Tongue (tissue), 2 donors: ENCODE data around the gene ABI3BP. TPM values are rescaled to one million over a fixed set of nuclear protein-coding genes. Genes with fewer than 3 reads are reported as not detected.

Experiments used
- DNase-seq: peaks from one replicate; pipeline ENCODE4 v3.0.0-alpha.2; 2015
- total RNA-seq: library from RNA; depleted of rRNA; stranded (reverse); fragments of >200 nt; gene quantifications from one replicate; pipeline ENCODE4 v1.2.3, GENCODE V29; 2014

Gene ABI3BP
- total RNA-seq, 1 donor from 2014 or later: 88.9 TPM

GRCh38 chr3:100984308-100984707 is 8.9 kb downstream of the ABI3BP start:
- DNase-seq: no peak

DNA sequence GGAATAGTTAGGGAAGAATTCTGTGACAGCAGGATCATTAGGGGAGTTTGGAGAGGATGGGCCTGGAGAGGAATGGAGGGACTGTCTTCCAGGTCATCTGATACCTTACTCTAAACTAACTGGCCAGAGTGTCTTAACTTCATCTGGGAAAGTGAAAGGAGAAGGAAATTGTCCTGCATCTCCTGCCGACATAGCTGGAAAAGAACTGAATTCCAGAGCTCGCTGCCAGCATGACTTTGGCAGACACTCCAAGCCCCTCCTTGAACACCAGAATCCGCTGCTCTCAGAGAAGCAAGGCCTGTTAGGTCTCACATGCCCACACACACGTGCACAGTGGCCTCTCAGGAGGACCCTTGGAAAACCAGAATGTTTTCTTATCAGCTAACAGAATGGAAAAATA is 10.5 kb downstream of the ABI3BP start:
- peak; percentile 86 for DNase-seq

DNA sequence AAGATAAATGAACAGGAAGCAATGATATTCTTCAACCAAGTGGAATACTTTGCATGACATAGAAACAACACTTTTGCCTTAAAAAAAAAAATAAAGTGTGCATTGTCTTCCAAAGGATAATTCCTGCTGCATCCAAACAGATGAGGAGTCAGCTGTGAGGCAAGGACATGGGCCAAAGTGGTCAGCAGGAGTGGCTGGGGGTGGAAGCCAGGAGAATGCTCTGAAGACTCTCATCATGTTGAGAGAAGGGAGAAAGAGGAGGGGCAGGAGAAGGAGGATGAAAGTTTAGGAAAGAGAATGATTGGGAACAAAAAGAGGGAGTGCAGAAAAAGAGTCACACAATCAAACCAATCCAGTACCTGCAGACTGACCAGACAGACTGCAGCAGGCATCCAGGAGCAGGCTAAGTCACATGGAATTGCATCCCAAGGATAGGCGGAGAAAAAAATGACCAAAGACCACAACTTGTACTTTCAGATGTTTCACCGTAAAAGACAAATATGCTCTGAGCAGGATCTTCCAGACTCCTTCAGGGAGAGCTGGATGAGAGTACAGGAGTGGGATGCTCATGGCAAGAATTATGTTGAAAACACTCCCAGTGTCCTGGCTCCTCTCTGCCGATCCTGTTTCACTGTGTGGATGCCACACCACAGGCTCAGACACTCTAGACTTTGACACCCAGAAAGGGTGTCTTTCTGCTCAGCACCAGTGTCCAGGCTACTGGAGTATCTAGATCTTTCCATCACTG is 11.9 kb downstream of the ABI3BP start:
- peak; percentile 48 for DNase-seq

DNA sequence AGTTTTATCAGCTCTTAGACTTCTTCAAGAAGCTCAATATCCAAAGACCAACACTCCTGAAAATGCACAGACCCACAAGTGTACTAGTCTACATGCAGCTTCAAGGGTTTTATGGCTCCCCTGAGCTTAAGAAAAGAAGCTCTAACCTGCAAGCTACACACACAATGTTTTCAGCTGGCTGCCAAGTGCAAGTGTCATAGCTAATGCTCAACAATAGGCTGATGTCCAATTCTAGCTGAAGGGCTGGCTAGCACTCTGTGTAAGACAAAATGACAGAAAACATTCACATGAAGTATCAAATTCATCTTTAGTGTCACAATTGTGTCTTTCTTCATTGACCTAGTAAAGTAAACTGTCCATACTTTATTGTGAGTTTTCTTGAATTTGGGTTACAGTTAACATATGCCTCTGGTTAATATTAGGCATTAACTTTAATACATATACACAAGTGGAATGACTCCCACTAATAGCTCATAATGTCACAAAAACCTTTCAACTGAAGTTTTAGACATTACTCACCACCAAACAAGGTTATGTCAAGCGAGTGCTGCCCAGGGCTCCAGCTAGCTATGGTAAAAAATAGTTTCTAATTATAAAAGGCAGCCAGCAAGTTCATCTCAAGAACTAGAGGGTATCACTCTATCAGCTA is 15.1 kb downstream of the ABI3BP start:
- peak; percentile 66 for DNase-seq

GRCh38 chr3:100976611-100977010 is 16.6 kb downstream of the ABI3BP start:
- no peak for DNase-seq

DNA sequence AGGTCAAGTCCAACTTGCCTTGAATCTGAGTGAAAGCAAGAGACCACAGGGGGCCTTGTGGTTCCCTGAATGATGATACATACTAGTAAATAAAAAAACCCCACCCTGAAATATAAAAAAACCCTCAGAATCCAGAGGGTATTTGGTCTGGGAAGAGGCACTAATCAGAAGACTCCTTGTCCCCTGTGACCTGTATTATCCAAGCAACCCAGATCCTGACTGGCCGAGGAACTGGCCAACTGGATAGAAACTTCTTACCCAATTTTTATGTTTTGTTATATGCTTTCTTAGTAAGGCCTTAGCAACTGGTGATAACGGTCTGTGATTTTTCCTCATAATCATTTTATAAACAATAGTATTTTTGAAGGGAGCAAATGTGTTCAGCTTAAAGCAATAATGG is 17.5 kb downstream of the ABI3BP start:
- no peak for DNase-seq

- DNase-seq: no peak
These were observed 19.6 kb downstream of the ABI3BP start for GRCh38 chr3:100973594-100973993.

GRCh38 chr3:100972867-100973266 is 20.4 kb downstream of the ABI3BP start:
- DNase-seq: no peak

DNA sequence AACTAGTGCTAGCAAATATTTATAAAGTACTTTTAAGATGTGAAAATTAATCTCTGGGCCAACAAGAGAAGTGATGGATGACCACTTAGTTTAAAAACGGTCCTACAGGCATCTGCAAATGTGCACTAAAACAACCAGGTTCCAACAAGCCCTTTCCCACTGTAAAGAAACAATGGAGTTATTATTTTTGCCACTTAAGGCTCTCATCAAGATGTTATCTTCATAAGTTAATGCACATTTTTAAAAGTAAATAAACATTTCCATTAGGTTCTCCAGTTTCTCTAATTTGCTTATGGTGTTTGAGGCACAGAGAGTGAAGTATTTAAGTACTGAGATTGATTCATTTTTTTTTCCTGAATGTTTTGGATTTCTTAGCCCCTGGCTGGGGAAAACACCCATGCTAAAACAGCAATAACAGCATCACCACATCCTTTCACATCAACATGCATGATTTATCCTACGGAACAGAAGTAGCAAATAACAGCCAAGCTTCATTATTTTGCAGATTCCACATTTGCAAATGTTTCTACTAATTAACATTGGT is 20.8 kb downstream of the ABI3BP start:
- no peak for DNase-seq

- no peak for DNase-seq
These were observed 21.4 kb downstream of the ABI3BP start for GRCh38 chr3:100971798-100972197.

DNA sequence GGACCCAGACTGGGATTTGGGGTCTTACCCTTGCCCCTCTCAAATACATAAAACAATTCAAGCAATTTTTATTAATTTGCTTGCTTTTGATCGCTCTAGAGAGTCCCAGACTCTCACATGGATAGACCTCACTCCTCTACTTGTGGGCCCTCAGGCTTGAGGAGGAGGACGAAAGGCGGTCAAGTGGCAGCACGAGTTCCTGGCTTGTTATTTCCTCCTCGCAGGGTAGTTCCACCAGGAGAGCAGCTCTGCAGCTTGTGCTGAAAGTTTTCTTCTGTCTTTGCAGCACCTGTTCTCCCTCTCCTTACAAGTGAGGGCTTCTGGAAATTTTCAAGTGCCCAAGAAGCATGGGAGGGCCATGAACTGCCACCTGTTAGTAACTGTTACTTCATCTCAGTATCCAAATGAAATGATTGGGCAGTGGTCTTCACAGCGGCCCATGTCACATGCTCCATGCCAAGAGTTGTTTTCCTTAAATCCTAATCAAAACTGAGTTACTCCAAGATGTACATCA is 22.7 kb downstream of the ABI3BP start:
- peak; percentile 74 for DNase-seq

GRCh38 chr3:100968932-100969906 is 24.0 kb downstream of the ABI3BP start:
- peak; percentile 62 for DNase-seq

GRCh38 chr3:100966807-100967206 is 26.4 kb downstream of the ABI3BP start:
- DNase-seq: no peak

DNA sequence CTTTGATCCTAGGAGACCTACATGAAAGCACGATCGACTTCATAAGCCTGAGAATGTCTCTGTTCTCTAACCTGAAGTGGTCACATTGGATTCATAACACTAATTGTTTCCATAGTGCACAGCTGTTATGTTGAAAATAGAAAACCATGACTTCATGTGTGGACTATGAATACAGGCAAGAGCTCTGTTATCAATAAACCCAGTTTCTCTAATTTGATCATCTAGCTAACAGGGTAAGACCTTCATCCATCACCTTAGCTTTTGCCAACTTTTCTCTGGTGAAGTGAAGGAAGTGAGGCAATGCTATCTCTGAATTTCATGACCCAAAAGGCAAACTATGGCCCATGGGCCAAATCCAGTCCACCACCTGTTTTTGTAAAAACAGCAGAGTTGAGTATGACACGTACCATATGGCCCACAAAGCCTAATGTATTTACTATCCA is 27.2 kb downstream of the ABI3BP start:
- DNase-seq: peak; percentile 84

DNA sequence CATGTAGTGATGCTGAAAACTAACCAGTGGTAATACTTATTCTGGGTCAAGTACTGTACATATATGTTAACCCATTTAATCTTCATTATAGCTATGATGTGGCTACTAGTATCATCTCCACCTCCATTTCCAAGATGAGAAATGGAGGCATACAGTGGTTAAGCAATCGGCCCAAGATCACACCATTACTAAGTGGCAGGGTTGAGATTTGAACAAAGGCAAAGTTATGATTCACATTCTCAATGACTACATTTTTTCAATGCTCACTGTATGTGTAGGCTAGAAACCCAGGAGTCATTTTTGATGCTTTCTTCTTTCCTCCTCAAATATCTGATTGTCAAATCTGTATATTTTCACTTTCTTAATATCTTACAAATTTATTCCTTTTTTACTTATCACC is 30.2 kb downstream of the ABI3BP start:
- no peak for DNase-seq

DNA sequence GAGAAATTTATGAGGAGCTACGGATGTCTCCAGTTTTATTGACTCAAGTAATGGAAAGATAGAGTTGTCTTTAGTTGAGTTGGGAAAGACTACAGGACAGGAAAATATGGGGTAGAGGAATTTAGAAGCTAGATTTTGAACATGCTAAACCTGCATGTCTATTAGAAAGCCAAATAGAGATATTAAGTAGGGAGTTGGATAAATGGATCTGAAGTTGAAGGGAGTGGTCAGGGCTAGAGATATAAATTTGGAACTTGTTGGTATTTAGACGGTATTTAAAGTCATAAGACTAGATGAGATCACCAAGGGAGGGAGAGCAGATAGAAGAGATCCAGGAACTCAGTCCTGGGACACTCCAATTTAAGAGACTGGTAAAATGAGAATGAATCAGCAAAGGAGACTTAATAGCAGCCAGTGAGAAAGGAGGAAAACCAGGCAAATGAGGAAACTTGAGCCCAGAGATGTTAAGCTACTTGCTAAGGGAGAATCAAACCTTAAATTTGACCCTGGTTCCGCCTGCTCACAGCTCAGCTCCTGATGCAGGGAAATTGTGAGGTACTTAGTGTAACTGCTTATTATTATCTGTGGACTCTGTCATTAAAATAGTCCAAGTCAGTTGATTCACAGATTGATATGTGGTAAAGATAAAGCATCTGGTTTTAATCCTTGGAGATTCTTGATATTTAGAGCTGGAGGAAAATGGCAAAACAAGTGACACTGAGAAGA is 35.8 kb downstream of the ABI3BP start:
- no peak for DNase-seq

GRCh38 chr3:100956276-100956675 is 36.9 kb downstream of the ABI3BP start:
- no peak for DNase-seq

DNA sequence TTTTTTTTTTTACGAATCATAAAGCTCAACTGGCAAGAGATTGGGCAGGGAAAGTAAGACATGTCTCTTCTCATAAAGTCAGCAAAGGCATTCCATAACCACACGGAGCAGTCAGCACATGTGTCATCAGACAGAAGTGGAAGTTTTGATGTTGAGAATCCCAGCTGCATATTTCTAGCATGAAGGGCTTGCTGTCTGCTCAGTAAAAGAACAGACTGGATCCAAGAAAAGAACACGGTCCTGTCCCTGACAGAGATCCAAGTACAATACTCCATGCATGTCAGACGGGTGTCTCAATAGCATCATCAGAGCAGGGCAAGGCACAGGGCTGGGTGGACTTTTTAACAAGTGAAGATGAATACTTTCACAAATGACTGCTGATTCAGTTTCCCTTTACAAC is 38.2 kb downstream of the ABI3BP start:
- DNase-seq: peak; percentile 77

DNA sequence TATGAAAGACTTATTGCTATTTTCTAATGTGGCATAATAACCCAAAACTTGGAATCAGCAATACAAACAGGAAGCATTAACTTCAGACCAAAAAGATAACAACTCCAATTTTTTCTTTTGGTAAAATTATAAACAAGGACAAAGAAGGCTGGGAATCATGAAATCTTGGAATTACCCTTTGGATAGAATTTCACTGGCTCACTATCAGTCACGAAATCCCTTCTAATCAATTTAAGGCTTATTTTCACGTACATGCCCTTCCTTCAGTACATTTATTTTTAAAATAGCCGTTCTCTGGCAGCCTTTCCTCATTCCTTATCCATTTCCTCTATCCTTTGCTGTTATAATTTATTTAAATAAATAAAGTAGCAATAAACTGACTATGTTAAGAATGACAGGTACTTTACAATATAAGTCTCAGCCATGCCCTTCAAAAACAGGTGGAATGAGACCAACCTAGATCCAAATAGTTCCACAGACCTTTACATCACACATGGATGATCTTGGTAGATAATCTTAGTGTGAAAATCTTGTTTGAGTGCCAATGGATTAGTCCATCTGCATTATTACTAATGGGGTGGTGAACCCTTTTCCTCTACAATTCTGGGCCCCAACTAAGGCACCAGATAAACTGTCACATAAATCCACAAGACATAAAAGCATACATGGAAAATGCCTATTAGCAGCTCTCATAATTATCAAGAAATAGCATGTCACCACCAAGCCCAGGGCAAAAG is 38.9 kb downstream of the ABI3BP start:
- peak; percentile 44 for DNase-seq

DNA sequence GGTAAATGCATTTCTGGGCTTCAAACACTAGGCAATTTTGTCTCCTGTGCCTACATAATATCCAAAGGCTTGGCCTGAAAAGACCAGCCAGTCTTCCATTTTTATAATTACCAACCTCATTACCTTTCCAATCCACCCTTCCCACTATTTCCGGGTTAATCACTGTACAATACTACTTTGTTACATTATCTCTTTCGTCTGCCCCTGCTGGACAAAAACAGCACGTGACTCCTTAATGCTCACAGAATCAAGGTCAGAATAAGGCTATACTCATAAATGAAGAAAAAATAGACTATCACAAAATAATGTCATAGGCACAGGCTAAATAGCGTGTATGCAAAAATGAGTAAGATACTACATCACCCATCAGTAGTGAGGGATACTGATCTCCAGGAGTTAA is 40.1 kb downstream of the ABI3BP start:
- DNase-seq: no peak

- no peak for DNase-seq
These were observed 46.1 kb downstream of the ABI3BP start for GRCh38 chr3:100947119-100947518.
